GM12873 (cell line): Measurements from ENCODE around the gene STYK1.

Experiments used
- CTCF ChIP-seq: IDR thresholded peaks from 2 replicates; pipeline ENCODE4 v1.5.1; 2012; ENCODE audit warnings: low read depth, mild to moderate bottlenecking, moderate library complexity, low read length, control low read depth; ENCODE audit not compliant: insufficient read depth; ENCODE audit errors: missing control alignments

STYK1 gene

GRCh38 chr12:10654003-10654402, 19.8 kb downstream of the STYK1 start:
- no peak for TF ChIP-seq CTCF

GRCh38 chr12:10652192-10652591, 21.7 kb downstream of the STYK1 start:
- TF ChIP-seq CTCF: no peak

GRCh38 chr12:10645910-10646309, 27.9 kb downstream of the STYK1 start:
- TF ChIP-seq CTCF: no peak

- TF ChIP-seq CTCF: no peak
Measured at GRCh38 chr12:10641735-10642500, 31.9 kb downstream of the STYK1 start.

GRCh38 chr12:10638728-10639127, 35.1 kb downstream of the STYK1 start:
- no peak for TF ChIP-seq CTCF

GRCh38 chr12:10636611-10637010, 37.2 kb downstream of the STYK1 start:
- TF ChIP-seq CTCF: no peak

- TF ChIP-seq CTCF: no peak
Measured at GRCh38 chr12:10636124-10636523, 37.7 kb downstream of the STYK1 start.

- TF ChIP-seq CTCF: no peak
Measured at GRCh38 chr12:10635306-10635705, 38.5 kb downstream of the STYK1 start.
